ENCODE measurements around the gene TBATA.

TBATA gene

DNA sequence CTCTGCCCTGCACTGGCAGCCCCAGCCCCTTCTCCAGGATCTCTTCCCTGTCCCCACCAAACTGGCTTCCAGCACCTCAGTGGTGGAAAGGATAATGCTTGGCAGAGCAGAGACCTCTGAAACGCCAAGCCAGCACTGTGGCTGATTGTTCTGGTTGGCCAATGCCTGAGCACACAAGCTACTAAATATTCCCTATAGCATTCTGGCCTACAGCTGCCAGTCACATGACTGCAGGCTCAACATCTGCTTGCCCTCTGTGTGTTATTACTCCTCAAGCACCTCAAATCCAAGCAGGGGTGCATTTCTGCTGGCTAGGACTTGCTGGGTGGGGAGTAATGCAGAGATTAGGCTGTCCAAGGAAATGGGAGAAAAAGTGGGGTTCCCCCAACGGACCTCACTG is 6.1 kb downstream of the TBATA start:
- H4K20me1 ChIP-seq (ENCODE audit: insufficient read depth, low read length): no peaks in the 10 kb centered on the region

DNA sequence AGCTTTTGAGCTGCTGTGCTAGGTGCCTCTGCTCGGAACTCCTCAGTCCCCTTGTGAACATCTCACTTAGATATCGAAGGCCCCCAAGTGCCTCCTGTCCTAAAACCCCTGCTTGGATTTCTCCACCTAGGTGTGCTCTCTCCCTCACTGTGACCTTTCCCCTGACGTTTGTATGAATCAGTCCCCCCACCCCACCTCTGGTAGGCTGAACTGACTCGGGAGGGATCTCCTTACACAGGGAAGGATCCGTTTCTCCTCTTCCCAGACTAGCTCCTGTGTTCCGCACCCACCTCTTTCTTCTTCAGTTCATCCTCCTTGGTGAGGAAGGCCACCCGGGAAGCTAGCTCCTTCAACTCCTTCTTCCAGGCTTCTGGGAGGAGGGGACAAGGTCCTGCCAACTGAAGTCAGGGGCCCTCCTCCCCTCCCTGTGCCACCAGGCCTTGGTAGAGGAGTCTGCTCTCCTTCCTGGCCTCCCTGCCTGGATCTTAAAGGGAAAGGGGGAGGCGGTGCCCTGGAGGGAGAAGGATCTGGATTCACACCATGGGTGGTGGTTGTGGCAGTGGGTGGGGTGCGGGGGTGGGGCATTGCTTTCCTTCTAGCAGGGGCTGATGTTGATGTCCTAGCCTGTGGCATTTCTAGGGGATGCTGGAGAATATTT is 6.8 kb downstream of the TBATA start:
- Histone ChIP-seq H2AFZ (ENCODE audit: low read length) (no peak overlapping the region), H3K27me3 (ENCODE audit: insufficient read depth, low read length) (peaks cover 6% of the 10 kb centered on the region; the same call in 1 of the 2 replicates), H3K4me1 (ENCODE audit: insufficient read depth, low read length, severe bottlenecking) (no peaks in the 10 kb centered on the region), H3K4me3 (ENCODE audit: low read depth, low read length, poor library complexity, severe bottlenecking) (no peak overlapping the region), H3F3A (ENCODE audit: insufficient read depth, low read length) (no peaks in the 10 kb centered on the region), H4K20me1 (ENCODE audit: insufficient read depth, low read length) (no peaks in the 10 kb centered on the region), H3K4me2 (ENCODE audit: low read length) (no peak overlapping the region), H3K36me3 (ENCODE audit: insufficient read depth, low read length) (no peaks in the 10 kb centered on the region), H3K9ac (ENCODE audit: low read length) (no peak overlapping the region), H3K79me2 (ENCODE audit: insufficient read depth, low read length) (no peaks in the 10 kb centered on the region), H3K9me3 (ENCODE audit: low read length) (no peaks in the 10 kb centered on the region), H3K9me2 (ENCODE audit: low read depth, low read length) (no peaks in the 10 kb centered on the region), H3K27ac (ENCODE audit: low read depth, low read length, poor library complexity, severe bottlenecking) (no peak overlapping the region)
- TF ChIP-seq, protein P1, sequence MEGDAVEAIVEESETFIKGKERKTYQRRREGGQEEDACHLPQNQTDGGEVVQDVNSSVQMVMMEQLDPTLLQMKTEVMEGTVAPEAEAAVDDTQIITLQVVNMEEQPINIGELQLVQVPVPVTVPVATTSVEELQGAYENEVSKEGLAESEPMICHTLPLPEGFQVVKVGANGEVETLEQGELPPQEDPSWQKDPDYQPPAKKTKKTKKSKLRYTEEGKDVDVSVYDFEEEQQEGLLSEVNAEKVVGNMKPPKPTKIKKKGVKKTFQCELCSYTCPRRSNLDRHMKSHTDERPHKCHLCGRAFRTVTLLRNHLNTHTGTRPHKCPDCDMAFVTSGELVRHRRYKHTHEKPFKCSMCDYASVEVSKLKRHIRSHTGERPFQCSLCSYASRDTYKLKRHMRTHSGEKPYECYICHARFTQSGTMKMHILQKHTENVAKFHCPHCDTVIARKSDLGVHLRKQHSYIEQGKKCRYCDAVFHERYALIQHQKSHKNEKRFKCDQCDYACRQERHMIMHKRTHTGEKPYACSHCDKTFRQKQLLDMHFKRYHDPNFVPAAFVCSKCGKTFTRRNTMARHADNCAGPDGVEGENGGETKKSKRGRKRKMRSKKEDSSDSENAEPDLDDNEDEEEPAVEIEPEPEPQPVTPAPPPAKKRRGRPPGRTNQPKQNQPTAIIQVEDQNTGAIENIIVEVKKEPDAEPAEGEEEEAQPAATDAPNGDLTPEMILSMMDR (IDR thresholded peaks at IDR 0.05; ENCODE audit: low read length): no peak
- no peak for TF ChIP-seq EZH2 (IDR thresholded peaks at IDR 0.05; ENCODE audit: borderline replicate concordance, low read length)

More for the DNA sequence above, 6.1 kb downstream of the TBATA start:
- no peaks in the 10 kb centered on the region for H3K79me2 ChIP-seq (ENCODE audit: insufficient read depth, low read length)
- H3K9me2 ChIP-seq (ENCODE audit: low read depth, low read length): no peaks in the 10 kb centered on the region
- no peak overlapping the region for H3K27ac ChIP-seq (ENCODE audit: low read depth, low read length, poor library complexity, severe bottlenecking)
- peaks cover 6% of the 10 kb centered on the region; the same call in 1 of the 2 replicates for H3K27me3 ChIP-seq (ENCODE audit: insufficient read depth, low read length)
- H2AFZ ChIP-seq (ENCODE audit: low read length): no peak overlapping the region
- no peak overlapping the region for H3K4me2 ChIP-seq (ENCODE audit: low read length)
- TF ChIP-seq, protein P1 (IDR thresholded peaks at IDR 0.05; ENCODE audit: low read length): no peak
- no peak for TF ChIP-seq EZH2 (IDR thresholded peaks at IDR 0.05; ENCODE audit: borderline replicate concordance, low read length)
- no peaks in the 10 kb centered on the region for H3K9me3 ChIP-seq (ENCODE audit: low read length)
- no peaks in the 10 kb centered on the region for H3F3A ChIP-seq (ENCODE audit: insufficient read depth, low read length)
- no peak overlapping the region for H3K4me3 ChIP-seq (ENCODE audit: low read depth, low read length, poor library complexity, severe bottlenecking)
- no peaks in the 10 kb centered on the region for H3K36me3 ChIP-seq (ENCODE audit: insufficient read depth, low read length)
- H3K4me1 ChIP-seq (ENCODE audit: insufficient read depth, low read length, severe bottlenecking): no peaks in the 10 kb centered on the region
- no peak overlapping the region for H3K9ac ChIP-seq (ENCODE audit: low read length)

DNA sequence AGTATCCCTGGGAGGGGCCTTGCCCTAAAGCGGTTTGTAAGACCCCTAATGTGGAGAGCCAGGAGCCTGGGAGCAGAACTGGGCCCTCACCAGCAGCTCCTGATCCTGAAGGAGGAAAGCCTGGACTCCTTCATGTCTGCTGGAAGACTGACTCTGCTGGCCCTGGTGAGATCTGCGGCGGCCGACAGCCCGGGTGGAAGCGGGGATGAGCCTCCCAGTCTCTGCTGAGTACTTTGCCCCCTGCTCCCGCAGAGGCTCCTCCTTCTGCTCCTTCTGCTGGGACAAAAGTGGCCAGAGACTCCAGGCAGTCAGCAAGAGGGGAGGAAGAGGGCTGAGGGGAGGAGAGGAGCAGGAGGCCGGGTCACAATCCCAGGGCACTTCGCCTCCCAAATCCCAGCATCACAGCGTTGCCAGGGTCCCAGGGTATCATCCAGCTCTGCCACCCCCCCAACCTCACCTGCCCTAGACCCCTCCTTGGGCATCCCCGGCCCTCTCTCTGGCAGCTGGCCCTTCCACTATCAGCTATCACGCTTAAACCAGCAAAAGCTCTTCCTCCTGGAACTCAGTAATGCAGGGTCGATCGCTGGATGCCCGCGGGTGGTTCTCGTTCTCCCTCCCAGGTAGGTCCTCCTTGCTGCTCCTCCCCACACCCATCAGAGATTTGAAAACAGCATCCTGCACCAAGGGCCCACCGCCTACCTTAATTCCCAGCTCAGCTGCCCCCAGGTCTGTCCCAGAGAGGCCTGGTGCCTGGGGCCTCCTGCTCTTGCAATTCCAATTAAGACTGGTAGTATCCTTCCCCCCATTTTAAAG is 7.9 kb downstream of the TBATA start:
- Histone ChIP-seq H3K4me1 (ENCODE audit: insufficient read depth, low read length, severe bottlenecking) (no peaks in the 10 kb centered on the region), H3K4me2 (ENCODE audit: low read length) (no peak overlapping the region), H3K79me2 (ENCODE audit: insufficient read depth, low read length) (no peaks in the 10 kb centered on the region), H2AFZ (ENCODE audit: low read length) (no peak overlapping the region), H3K27ac (ENCODE audit: low read depth, low read length, poor library complexity, severe bottlenecking) (no peak overlapping the region), H3K27me3 (ENCODE audit: insufficient read depth, low read length) (no peaks in the 10 kb centered on the region; the same call in 1 of the 2 replicates), H3K4me3 (ENCODE audit: low read depth, low read length, poor library complexity, severe bottlenecking) (no peak overlapping the region), H3K36me3 (ENCODE audit: insufficient read depth, low read length) (no peaks in the 10 kb centered on the region), H4K20me1 (ENCODE audit: insufficient read depth, low read length) (no peaks in the 10 kb centered on the region), H3K9ac (ENCODE audit: low read length) (no peak overlapping the region), H3F3A (ENCODE audit: insufficient read depth, low read length) (no peaks in the 10 kb centered on the region), H3K9me3 (ENCODE audit: low read length) (no peaks in the 10 kb centered on the region), H3K9me2 (ENCODE audit: low read depth, low read length) (no peaks in the 10 kb centered on the region)
- TF ChIP-seq EZH2 (IDR thresholded peaks at IDR 0.05; ENCODE audit: borderline replicate concordance, low read length): no peak
- TF ChIP-seq, protein P1 (IDR thresholded peaks at IDR 0.05; ENCODE audit: low read length): no peak

Data from OCI-LY1 (cell line).